ENCODE measurements around the gene MCEMP1. TPM values are rescaled to one million over a fixed set of nuclear protein-coding genes. Genes with fewer than 3 reads are reported as not detected.
A peak's percentile ranks its signal among the peaks of the same experiment; 100 is the strongest.

MCEMP1 gene
- polyA plus RNA-seq, 3 donors: 79.4 to 122 (median 104) TPM

DNA sequence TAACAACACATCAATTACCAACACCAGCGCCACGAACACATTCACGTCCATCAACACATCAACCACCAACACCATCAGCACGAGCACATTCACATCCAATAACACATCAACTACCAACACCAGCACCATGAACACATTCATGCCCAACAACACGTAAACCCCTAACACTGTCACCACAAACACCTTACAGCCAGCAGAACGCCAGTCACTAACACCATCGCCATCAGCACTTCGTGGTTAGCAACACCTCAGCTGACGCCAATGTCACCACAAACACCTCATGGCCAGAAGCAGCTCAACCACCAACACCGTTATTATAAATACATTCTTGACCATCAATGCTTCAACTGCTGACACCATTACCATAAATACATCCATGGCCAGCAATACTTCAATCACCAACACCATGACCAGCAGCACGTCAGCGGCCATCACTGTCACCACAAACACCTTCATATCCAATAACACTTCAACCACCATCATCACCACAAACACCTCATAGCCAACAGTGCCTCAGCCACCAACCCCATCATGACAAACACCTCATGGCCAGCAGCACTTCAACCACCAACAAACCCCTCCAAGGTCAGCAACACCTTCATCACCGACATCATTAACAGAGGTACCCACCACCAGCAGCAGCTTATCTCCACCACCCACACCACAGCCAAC, 15.7 kb downstream of the MCEMP1 start:
- H3K27ac ChIP-seq (ENCODE audit: low read depth in 1 of 2, low read length in 2 of 2): no peak overlapping the region
- no peak for DNase-seq
- no peak overlapping the region for H3K4me3 ChIP-seq (replicated peaks in 1 of 3; ENCODE audit: low read depth in 2 of 3, low read length in 3 of 3)
- H3K36me3 ChIP-seq (replicated peaks in 1 of 2; ENCODE audit: control insufficient read depth in 1 of 2, insufficient read depth in 2 of 2, low read length in 2 of 2): no peaks in the 10 kb centered on the region
- H3K4me1 ChIP-seq (ENCODE audit: control insufficient read depth in 1 of 2, insufficient read depth in 2 of 2, low read length in 2 of 2): peaks cover 19 to 24% of the 10 kb centered on the region in 2 donors
- H3K9me3 Mint-ChIP-seq: peaks cover 0 to 5% (median 0%) of the 10 kb centered on the region in 7 donors
- 96% methylated on average over 13 of the region's 13 CpGs for WGBS (ENCODE audit: insufficient coverage)
- no peak overlapping the region for H3K4me3 Mint-ChIP-seq
- H3K9ac ChIP-seq (ENCODE audit: insufficient read depth, low read length, poor library complexity, severe bottlenecking): no peak overlapping the region
- intact Hi-C loops (cut with micrococcal nuclease): no loop called here
- no peaks in the 10 kb centered on the region for H3K27me3 ChIP-seq (ENCODE audit: control insufficient read depth in 2 of 2, insufficient read depth in 2 of 2, low read length in 2 of 2)
- no peaks in the 10 kb centered on the region for H3K36me3 Mint-ChIP-seq
- no peaks in the 10 kb centered on the region for H4K20me1 ChIP-seq (ENCODE audit: insufficient read depth, low read length)
- H3K79me2 ChIP-seq (ENCODE audit: insufficient read depth, low read length): no peaks in the 10 kb centered on the region
- TF ChIP-seq, protein P1, sequence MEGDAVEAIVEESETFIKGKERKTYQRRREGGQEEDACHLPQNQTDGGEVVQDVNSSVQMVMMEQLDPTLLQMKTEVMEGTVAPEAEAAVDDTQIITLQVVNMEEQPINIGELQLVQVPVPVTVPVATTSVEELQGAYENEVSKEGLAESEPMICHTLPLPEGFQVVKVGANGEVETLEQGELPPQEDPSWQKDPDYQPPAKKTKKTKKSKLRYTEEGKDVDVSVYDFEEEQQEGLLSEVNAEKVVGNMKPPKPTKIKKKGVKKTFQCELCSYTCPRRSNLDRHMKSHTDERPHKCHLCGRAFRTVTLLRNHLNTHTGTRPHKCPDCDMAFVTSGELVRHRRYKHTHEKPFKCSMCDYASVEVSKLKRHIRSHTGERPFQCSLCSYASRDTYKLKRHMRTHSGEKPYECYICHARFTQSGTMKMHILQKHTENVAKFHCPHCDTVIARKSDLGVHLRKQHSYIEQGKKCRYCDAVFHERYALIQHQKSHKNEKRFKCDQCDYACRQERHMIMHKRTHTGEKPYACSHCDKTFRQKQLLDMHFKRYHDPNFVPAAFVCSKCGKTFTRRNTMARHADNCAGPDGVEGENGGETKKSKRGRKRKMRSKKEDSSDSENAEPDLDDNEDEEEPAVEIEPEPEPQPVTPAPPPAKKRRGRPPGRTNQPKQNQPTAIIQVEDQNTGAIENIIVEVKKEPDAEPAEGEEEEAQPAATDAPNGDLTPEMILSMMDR (IDR thresholded peaks at IDR 0.05): no peak
- peaks cover 0 to 6% (median 6%) of the 10 kb centered on the region in 3 donors for H3K27me3 Mint-ChIP-seq (ENCODE audit: low read depth in 3 of 3)
- H3K27ac Mint-ChIP-seq: no peak overlapping the region
- H3K4me1 Mint-ChIP-seq: peaks cover 25% of the 10 kb centered on the region
- H3K4me2 ChIP-seq (replicated peaks; ENCODE audit: extremely low read depth, low read length, poor library complexity, severe bottlenecking): no peak overlapping the region
- H2AFZ ChIP-seq (ENCODE audit: insufficient read depth, low read depth, low read length, poor library complexity, severe bottlenecking): no peak overlapping the region
- H3K9me3 ChIP-seq (replicated peaks in 1 of 2; ENCODE audit: control insufficient read depth in 1 of 2, insufficient read depth in 1 of 2, low read length in 2 of 2): no peaks in the 10 kb centered on the region

DNA sequence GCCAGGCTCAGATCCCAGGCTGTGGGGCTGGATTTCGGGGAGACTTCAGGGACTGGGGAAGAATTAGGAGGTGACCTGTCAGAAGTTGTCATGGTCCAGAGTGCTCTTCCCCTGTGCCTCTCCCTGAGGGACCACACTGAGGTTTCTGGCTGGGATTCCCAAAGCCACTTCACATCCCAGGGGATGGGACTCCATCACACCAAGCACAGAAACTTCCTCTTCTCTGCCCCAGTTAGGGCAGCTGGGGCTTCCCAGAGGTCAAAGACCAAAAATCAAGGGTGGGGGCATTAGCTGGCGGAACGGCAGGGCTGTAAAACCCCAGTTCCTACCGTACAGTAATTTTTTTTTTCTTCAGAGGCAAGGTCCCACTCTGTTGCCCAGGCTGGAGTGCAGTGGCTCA, 17.6 kb downstream of the MCEMP1 start:
- no peaks in the 10 kb centered on the region for H3K9me3 Mint-ChIP-seq
- Histone ChIP-seq H3K27ac (ENCODE audit: low read depth in 1 of 2, low read length in 2 of 2) (no peak overlapping the region), H3K9ac (ENCODE audit: insufficient read depth, low read length, poor library complexity, severe bottlenecking) (no peak overlapping the region), H3K36me3 (replicated peaks in 1 of 2; ENCODE audit: control insufficient read depth in 1 of 2, insufficient read depth in 2 of 2, low read length in 2 of 2) (no peaks in the 10 kb centered on the region), H4K20me1 (ENCODE audit: insufficient read depth, low read length) (no peaks in the 10 kb centered on the region), H3K4me2 (replicated peaks; ENCODE audit: extremely low read depth, low read length, poor library complexity, severe bottlenecking) (no peak overlapping the region), H3K27me3 (ENCODE audit: control insufficient read depth in 2 of 2, insufficient read depth in 2 of 2, low read length in 2 of 2) (no peaks in the 10 kb centered on the region), H3K79me2 (ENCODE audit: insufficient read depth, low read length) (no peaks in the 10 kb centered on the region), H2AFZ (ENCODE audit: insufficient read depth, low read depth, low read length, poor library complexity, severe bottlenecking) (peak overlapping the region; percentile 35), H3K4me3 (replicated peaks in 1 of 3; ENCODE audit: low read depth in 2 of 3, low read length in 3 of 3) (no peak overlapping the region), H3K4me1 (ENCODE audit: control insufficient read depth in 1 of 2, insufficient read depth in 2 of 2, low read length in 2 of 2) (peaks cover 21 to 28% of the 10 kb centered on the region in 2 donors), H3K9me3 (replicated peaks in 1 of 2; ENCODE audit: control insufficient read depth in 1 of 2, insufficient read depth in 1 of 2, low read length in 2 of 2) (no peaks in the 10 kb centered on the region)
- no peak overlapping the region for H3K4me3 Mint-ChIP-seq
- H3K27me3 Mint-ChIP-seq (ENCODE audit: low read depth in 3 of 3): peaks cover 0 to 10% (median 6%) of the 10 kb centered on the region in 3 donors
- WGBS (ENCODE audit: insufficient coverage): 59% methylated on average over 3 of the region's 4 CpGs
- H3K4me1 Mint-ChIP-seq: peaks cover 28% of the 10 kb centered on the region
- H3K27ac Mint-ChIP-seq: peak overlapping the region in 2 of 7 donors; percentile 15 to 78
- intact Hi-C loops (cut with micrococcal nuclease): no loop called here
- DNase-seq: peak in 1 of 3 donors; percentile 40
- TF ChIP-seq, protein P1 (IDR thresholded peaks at IDR 0.05): no peak
- H3K36me3 Mint-ChIP-seq: no peaks in the 10 kb centered on the region
